HG03175 (cell line): ENCODE measurements around the gene TLE1.

Source experiments
- ATAC-seq: cut with Tn5 transposase; IDR thresholded peaks from one replicate; pipeline ENCODE4 v1.9.1; 2021; ENCODE audit warnings: mild to moderate bottlenecking, moderate library complexity; ENCODE audit not compliant: unreplicated experiment

Gene TLE1

DNA sequence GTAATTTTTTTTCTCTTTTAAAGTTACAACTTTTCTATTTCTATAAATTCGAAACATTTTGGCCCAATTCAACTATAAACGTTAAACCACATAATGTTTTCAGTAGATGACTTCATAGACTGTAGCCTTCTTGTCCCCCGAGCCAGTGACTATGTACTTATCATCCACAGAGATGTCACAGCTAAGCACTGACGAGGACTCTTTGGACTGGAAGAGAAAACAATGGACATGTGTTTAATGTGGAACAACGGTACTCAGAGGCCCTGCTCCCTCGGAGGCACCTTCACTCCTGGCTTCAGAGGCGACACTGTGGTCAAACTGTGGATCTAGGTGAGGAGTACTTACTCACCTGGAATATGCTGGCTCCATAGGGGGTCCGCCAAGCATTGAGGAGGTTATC is 105.2 kb downstream of the TLE1 start:
- ATAC-seq, result no peak

DNA sequence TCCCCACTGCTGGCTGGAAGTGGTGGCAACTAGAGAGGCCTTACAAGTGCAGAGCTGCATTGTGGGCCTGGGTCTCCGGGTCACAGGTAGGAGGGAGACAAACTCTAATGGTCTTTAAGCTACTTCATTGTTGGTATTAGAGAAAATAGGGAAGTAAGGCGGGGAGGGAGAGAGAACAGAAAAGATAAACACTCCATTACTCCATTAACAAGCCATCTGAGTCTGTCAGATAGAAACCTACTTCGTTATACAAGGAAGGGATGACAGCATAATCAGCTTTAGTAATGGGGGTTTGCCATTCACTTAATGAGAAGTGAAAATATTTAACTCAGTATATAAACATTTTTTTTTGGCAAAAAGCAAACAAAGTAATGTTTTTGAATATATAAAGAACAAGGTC is 107.4 kb downstream of the TLE1 start:
- no peak for ATAC-seq

DNA sequence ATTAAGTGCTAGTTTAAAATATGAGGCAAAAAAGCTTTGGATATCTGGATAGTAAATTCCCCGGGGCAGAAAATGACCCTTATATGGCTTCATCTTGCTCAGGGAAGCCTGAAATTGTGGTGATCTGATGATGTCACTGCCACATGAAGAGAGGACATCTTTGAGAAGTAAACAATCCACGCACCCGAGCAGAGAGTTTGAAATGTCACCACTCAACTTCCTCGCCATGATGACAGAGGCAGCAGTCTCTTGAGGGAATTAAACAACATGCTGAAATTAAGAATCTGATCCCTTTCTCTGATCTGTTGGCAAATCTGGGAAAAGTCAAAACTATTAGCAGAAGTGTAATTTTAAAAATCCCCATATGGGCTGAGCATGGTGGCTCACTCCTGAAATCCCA is 110.0 kb downstream of the TLE1 start:
- no peak for ATAC-seq

DNA sequence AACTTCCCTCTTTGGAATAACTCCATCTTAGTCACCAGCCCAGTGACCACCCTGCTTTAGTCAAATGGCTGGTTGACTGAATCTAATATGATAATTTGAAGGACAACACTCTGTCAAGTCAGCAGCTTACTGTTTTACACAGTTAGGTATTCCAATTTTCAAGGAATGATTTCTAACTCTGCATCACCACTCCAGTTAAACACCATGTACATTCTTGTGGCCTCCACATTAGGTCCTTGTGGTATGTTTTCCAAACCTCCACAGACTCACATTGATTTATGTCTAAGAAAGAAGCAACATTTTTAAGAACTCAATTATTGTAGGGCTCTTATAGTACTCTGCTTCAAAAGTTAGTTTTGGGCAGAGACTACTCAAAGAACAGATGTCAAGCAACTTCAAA is 110.7 kb downstream of the TLE1 start:
- ATAC-seq, result no peak

DNA sequence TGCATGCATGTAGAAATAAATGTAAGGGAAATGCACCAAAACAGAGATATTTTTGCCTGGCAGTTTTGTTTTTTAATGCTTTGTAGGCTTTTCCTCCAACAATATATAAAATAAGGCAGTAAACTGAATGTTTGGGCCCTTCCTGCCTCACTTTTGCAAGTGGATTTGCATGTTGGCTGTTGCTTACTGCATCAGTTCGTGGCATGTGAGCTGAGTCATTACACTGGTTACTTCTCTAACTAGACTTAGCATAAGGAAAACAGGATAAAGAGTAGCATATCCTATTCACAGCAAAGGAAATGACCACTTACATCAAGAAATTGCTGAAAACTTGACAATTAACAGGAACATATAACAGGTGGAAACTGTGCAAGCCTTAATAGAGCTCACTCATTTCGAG is 113.4 kb downstream of the TLE1 start:
- ATAC-seq, result no peak

DNA sequence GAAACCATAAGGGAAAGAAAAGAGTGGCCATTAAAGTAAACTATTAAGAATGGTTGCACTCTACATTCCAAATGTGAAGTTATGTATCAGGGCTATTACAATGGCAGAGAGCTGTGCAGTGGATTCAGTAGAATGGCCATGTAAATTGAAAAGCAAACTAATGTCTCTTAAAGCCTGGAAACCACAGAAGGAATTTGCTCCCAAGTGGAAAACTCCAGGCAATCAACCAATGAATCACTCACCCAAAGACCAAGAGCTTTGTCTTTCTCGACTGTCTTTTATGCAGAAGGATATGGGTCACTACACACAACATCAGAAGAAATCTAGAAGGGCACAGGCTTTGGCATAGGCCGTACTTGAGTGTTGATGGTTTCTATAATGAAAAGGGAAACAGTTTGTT is 114.9 kb downstream of the TLE1 start:
- no peak for ATAC-seq

DNA sequence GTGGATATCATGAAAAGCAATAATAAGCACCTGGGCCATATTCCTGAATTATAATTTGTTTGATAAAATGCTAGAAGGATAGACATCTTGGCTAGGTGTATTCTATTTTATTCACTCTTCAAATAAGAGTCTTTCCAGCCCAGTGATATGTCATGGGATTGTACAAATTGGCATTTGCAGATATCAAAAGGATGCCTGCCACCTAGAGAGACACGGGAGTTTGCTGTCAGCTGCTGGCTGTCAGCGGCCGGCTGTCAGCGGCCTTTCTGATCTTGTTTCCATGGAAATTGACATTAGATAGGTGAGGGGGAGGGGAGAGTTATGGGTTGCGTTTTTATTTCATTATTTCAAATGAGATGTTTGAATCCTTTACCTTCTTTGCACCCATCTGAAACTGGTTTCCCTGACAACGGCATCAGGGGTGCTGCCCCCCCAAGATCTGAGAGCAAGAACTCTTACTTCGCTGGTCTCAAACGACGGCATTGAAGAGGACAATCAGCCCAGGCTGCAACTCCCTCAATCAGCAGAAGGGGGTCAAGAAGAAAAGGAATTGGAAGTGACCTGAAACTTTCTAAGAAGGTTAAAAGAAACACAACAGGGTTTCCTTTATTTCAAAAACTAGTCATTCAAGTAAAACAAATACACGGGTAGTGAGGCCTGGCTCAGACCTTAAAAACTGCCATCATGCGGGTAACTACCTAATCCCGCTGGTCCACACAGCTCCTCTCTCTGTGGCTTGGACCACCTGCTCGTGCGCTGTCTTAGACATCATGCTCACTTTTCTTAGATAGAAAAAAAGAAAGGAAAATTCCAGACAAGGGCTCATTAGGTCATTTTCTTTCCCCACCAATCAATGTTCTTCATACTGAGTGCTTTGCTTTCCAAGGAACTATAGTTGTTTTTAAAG is 115.7 kb downstream of the TLE1 start:
- ATAC-seq, result no peak

DNA sequence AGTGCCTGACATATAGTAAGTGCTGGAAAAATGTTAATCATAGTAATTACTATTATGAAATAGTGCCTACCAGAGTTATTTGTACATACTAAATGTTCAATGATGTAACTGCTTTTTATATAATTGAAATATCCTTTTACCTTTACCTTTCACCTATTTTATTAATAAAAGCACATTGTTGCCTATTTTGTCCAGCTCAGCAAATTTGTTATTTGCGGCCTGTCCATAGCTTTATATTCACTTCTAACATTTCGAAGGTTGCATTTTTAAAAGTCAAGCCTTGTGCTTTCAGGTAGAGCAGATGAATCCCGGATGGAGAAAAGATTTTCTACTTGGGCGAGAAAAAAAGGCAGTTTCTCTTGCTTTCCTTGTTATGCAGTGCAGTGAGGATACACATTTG is 119.3 kb downstream of the TLE1 start:
- no peak for ATAC-seq

DNA sequence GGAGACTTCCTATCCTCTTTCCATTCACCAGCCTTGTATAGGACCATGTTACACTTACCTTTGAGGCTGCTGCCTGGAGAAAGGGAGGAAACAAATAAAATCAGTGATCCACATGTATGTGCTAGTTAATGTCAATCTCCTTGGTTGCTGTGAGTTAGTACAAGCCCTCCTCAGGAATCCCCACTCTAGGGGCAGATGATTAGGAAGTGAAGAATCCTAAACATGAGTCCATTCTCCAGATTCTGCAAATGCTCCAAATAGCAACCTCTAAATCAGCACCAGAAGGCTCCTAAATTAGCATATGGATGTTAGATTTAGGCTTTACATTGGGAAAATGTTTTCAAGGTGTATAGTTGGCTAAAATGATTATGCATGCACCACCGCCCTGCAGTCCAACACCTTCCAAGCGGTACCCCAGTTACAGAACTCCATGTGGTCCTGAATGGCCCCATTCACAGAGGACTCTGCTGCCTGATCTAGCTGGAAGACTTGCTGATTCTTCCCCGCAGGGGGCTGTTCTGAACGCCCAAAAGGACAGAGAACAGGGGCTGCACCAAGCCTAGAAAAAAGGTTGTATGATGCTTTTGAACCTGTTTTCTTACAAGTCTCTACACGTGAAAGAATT is 123.2 kb downstream of the TLE1 start:
- no peak for ATAC-seq

DNA sequence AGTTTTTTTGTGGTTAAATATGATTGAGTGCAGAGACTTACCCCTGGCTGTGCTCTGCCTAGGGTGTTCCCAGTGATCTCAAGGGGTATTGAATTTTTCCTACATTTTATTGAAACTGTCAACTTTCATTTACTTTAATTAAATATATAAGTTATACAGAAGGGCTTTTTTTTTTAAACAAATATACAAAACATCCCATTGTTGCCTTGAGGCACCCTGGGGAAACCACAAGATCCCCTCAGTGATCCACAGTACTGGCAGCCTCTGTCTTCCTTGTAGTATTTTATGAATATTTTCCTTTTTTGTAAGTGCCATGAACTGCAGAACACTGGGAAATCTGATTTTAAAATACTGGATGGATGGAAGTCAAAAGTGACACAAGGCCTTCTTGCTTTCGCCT is 123.7 kb downstream of the TLE1 start:
- ATAC-seq, result no peak

DNA sequence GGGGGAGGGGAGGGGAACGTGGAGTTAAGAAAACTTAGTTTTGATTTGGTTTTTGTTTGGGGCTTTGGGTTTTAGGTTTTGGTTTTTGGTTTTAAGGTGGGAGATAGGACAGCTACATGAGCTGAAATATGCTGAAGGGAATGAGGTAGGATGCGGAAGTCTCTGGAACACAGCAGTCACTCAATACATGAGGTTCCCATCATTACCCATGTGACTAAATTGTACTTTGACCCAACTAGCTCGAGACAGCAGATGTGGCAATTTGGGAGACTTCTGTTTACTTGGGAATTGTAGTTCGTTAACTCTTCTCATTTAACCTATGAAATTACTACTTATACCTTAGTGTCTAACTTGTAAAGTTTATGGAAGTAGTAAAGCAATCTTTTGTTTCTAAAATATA is 124.2 kb downstream of the TLE1 start:
- ATAC-seq, result no peak

DNA sequence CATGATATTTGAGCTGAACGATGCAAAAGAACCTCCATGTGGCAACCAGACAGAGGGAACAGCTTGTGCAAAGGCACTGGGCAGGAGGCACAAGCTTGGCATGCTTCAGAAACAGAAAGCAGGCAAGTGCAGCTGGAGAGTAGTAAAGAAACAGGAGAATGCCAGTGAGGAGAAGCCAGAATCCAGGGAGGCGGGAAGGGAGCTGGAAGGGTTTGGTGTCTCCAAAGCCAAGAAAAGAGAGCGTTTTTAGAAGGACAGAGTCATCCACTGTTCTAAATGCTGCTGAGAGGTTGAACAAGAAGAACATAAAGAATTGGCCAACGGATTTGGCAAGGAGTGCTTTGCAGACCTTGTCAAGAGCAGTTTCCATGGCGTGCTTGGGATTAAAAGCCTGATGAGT is 124.7 kb downstream of the TLE1 start:
- no peak for ATAC-seq

DNA sequence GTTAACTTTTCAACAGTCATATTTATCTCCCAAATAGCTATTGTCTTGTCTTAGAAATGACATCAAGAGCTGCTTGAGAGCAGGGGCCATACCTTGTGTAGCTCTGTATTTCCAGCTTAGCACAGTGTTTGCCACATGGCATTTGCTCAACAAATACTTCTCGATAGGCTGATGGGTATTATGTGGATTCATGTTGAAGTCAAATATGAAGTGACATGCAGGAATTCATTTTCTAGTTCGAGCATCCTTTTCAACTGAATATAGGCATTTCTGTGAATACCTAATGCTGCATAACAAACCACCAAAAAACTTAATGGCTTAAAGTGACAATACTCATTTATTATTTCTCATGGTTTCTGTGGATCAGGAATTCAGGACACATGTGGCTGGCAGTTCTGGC is 125.6 kb downstream of the TLE1 start:
- no peak for ATAC-seq

DNA sequence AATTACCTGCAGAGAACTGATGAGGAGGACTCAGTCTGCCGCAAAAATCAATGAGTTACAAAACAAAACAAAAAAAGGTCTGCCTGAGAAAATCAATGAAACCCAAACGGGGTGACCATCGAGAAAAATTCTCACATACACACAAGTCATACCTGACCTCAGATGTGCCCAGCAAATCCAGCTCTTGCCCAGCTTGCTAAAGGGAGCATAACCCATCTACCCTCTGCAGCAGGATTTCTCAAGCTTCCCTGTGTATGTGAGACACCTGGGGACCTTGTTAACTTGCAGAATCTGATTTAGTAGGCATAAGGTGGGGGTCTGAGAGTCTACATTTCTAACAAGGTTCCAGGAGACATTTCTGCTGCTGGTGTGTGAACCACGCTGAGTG is 126.3 kb downstream of the TLE1 start:
- ATAC-seq, result no peak

DNA sequence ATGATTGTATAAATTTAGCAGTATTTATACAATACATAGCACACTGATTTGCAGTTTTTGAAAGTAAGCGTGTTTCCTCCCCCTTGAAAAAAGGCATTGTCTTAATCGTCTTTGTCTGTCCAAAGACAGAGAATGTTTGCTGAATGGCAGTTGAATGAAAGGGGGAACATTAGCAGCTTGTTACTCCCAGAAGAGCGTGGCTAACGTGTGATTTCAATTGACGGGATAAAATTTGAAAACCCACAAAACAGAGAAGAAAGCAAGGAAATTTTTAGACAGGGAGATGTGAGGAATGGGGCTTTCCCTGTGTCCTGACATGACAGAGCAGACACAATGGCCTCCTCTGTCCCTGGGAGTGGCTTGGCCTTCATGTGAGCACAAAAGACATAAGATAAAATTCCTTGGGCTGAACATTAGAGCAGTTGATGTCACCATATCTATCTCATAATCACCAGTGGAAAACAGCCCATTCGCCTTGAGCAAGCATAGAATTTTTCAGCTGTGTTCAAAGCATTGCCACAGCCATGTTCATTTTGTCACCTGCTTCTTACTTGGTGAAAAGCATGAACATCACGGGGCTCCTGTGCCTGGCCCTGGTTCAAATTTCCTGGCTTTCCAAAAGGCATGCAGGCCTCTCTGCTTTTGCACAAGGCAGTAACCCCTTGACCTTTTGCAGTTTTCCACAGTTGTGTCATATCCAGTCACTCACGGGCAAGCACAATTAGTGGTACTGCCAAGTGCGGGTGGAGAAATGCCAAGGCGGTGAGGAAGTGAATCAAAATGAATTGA is 126.9 kb downstream of the TLE1 start:
- ATAC-seq, result no peak

DNA sequence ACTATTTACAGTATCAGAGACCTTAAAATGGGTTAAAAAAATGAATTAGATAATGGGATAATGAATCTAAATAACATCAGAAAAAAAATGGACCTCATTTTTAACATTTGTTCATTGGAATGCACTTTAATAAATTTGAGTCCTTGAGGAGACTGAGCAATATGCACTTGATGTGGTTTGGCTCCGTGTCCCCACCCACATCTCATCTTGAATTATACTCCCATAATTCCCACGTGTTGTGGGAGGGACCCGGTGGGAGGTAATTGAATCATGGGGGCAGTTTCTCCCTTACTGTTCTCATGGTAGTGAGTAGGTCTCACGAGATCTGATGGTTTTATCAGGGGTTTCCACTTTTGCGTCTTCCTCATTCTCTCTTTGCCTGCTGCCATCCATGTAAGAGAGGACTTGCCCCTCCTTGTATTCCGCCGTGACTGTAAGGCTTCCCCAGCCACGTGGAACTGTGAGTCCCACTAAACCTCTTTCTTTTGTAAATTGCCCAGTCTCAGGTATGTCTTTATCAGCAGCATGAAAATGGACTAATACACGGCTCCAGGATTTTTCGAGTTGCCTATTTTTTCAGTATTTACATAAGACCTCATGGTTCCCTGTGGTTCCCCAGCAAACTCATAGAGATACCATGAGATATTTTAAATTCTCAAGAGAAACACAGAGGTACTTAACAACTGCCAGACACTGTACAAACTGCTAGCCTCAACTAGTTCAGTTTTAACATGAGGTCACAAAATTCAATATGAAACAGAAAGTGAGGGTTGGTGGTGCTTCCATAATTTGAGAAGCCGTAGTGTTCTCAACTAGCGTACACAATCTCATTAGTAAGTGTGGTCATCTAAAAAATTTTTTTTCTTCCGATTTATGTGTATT is 128.3 kb downstream of the TLE1 start:
- peak; percentile 74 for ATAC-seq

DNA sequence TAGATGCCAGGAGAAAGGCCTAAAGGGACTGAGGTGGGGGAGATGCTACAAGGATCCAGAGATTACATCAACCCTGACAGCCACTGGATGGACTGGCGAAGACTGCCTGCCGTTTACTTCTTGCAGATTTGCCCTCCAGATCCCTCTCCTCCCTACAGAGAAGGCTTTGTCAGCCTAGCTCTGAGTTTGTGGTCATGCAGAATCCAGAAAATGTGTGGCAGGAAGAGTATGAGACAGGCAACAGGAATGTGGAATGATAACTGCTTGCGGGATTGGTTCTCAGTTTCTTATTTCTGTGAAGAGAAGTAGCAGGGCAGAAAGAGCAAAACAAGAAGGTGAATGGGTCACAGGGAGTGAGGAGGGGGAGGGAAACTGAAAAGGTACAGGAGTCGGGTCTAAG is 129.6 kb downstream of the TLE1 start:
- ATAC-seq, result no peak

DNA sequence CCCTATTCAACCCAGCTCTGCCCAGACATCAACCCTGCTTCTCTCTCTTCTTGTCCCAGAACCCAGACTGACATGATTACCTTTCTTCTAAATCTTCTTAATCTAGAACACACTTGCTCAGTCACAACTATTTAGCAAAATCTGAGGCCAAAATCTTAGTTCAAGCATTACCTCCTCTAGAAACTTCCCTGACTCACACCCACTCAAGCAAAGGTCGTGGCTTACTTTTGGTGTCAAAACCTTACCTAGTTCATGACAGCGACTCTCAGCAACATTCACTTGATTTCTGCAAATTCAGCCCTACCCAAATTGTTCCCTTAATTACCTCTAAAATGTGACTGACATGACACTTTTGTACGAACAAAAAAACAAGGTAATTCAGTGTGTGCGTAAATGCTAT is 130.2 kb downstream of the TLE1 start:
- ATAC-seq, result no peak

DNA sequence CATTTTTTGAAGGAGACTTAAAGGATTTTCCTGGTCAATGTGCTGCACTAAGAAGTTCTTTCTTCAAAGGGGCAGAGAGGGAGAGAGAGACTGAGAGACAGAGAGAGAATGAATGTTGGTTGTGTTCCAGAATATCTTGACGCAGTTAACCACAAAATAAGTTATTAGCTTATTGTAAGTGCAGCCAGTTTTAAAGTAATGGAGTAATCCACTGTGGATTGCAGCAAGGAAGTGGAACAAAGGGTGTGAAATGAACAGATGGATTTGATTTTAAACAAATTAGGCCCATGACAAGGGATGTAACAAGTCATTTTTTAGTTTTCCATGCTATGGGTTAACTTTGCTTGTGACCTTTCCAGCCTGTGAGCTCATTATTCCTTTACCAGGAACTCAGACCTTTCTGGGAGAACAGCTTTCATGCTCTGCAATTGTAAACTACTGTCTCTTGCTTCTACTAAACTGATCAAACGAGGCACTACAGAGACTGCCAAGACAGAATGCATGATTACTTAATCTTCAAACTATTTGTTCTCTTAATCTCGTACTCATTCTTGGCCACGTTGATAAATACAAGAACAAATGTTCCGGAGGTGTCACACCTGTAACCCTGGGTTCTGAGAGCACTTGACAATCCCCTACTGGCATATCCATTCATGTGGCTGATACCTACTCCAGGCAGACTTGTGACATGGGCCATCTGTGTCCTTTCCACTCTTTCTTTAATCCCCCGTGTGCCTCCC is 131.1 kb downstream of the TLE1 start:
- no peak for ATAC-seq

DNA sequence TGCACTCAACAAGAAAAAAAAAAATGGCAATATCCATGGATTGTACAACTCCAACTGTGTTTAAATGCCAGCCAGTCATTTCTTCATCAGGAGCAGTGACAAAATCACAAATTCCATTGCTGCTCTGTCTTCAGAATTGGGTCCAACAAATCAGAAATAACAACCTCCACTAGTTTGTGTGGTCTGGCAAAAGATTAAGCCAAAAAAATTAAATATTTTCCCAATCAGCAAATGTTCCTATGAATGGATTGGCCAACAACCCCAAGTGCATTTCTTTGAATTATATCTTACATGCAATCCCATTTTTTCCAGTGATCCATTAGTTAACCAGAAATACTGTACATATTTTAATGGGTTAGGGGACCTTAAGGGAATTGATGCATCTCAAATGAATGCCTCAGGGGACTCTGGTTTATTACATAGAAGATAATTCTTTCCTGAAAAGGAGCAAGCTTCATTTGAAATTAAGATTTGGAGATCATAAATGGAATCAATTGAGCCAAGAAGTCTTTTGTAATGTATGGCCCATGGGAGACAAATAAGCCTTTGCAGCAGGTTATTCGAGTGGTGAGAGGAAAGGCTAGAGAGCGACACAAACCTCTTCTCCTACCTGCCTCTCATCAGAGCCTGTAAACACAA is 131.8 kb downstream of the TLE1 start:
- ATAC-seq, result no peak
